ENCODE data around the gene LINGO3.
"Not testable (repeated sequence)": the region's sequence is repeated elsewhere in the genome, so short reads cannot be mapped to it uniquely, and the experiment has no call there.

The LINGO3 gene

GRCh38 chr19:2308114-2308556, at the start of gene LINGO3:
LINGO3 (minus strand) TSS chr19:2308154; CDS start chr19:2291776, 16,378 bp downstream.
- no peak for DNase-seq (ENCODE audit: low read depth in 2 of 2)

GRCh38 chr19:2356036-2356646, 48.2 kb upstream of the LINGO3 start:
- DNase-seq (ENCODE audit: low read depth in 2 of 2), result no peak

- no peak for DNase-seq (ENCODE audit: low read depth in 2 of 2)
Measured at GRCh38 chr19:2355168-2356035, 47.4 kb upstream of the LINGO3 start.

- DNase-seq (ENCODE audit: low read depth in 2 of 2), result no peak
Measured at GRCh38 chr19:2354670-2355069, 46.7 kb upstream of the LINGO3 start.

- DNase-seq (ENCODE audit: low read depth in 2 of 2), result no peak
Measured at GRCh38 chr19:2353887-2354592, 46.1 kb upstream of the LINGO3 start.

- no peak for DNase-seq (ENCODE audit: low read depth in 2 of 2)
Measured at GRCh38 chr19:2353159-2353886, 45.4 kb upstream of the LINGO3 start.

GRCh38 chr19:2352121-2352520, 44.2 kb upstream of the LINGO3 start:
- no peak for DNase-seq (ENCODE audit: low read depth in 2 of 2)

- no peak for DNase-seq (ENCODE audit: low read depth in 2 of 2)
Measured at GRCh38 chr19:2351591-2351990, 43.6 kb upstream of the LINGO3 start.

GRCh38 chr19:2350656-2351055, 42.7 kb upstream of the LINGO3 start:
- DNase-seq (ENCODE audit: low read depth in 2 of 2), result no peak

GRCh38 chr19:2349818-2350217, 41.9 kb upstream of the LINGO3 start:
- DNase-seq (ENCODE audit: low read depth in 2 of 2), result not testable (repeated sequence)

- no peak for DNase-seq (ENCODE audit: low read depth in 2 of 2)
Measured at GRCh38 chr19:2345794-2346663, 38.1 kb upstream of the LINGO3 start.

- DNase-seq (ENCODE audit: low read depth in 2 of 2), result no peak
Measured at GRCh38 chr19:2345076-2345475, 37.1 kb upstream of the LINGO3 start.

GRCh38 chr19:2344381-2344870, 36.5 kb upstream of the LINGO3 start:
- DNase-seq (ENCODE audit: low read depth in 2 of 2), result no peak

- DNase-seq (ENCODE audit: low read depth in 2 of 2), result no peak
Measured at GRCh38 chr19:2343289-2343982, 35.5 kb upstream of the LINGO3 start.

GRCh38 chr19:2342656-2343288, 34.8 kb upstream of the LINGO3 start:
- DNase-seq (ENCODE audit: low read depth in 2 of 2), result no peak

- no peak for DNase-seq (ENCODE audit: low read depth in 2 of 2)
Measured at GRCh38 chr19:2341982-2342381, 34.0 kb upstream of the LINGO3 start.

- DNase-seq (ENCODE audit: low read depth in 2 of 2), result no peak
Measured at GRCh38 chr19:2341244-2341751, 33.3 kb upstream of the LINGO3 start.

- no peak for DNase-seq (ENCODE audit: low read depth in 2 of 2)
Measured at GRCh38 chr19:2340496-2341243, 32.7 kb upstream of the LINGO3 start.
